Measurements from ENCODE around the gene MED31. TPM values are rescaled to one million over a fixed set of nuclear protein-coding genes. Genes with fewer than 3 reads are reported as not detected.

The MED31 gene
- total and polyA plus RNA-seq, 2 donors (not counting 3 experiments of a cell fraction or from before 2014, with no cell fraction given) = 13.7 to 29.4 TPM

DNA sequence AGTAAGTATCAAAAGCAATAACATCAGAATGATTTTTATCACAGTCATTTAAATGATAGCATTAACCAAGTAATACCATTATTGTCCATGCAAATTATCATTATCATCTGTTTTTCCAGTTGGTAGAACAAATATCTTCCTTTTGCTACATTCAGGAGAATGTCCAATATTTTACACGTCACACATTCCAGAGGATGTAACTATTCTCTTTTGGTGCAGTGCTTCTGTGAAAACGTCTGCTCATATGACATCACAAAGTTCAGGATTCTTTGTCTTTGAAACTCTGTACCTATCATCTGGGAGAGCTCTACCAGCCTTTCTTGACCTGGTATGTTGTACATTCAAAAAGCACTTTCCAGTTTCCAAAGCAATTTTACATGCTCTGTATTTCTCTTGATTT is 54.9 kb downstream of the MED31 start:
- CTCF ChIA-PET = interaction anchor here (5.6 kb wide), 1 partner anchor 124 kb away, joined by 39 read pairs; no protein-coding TSS in a partner anchor

More for the DNA sequence above, 54.9 kb downstream of the MED31 start:
- TF ChIP-seq, protein P1, sequence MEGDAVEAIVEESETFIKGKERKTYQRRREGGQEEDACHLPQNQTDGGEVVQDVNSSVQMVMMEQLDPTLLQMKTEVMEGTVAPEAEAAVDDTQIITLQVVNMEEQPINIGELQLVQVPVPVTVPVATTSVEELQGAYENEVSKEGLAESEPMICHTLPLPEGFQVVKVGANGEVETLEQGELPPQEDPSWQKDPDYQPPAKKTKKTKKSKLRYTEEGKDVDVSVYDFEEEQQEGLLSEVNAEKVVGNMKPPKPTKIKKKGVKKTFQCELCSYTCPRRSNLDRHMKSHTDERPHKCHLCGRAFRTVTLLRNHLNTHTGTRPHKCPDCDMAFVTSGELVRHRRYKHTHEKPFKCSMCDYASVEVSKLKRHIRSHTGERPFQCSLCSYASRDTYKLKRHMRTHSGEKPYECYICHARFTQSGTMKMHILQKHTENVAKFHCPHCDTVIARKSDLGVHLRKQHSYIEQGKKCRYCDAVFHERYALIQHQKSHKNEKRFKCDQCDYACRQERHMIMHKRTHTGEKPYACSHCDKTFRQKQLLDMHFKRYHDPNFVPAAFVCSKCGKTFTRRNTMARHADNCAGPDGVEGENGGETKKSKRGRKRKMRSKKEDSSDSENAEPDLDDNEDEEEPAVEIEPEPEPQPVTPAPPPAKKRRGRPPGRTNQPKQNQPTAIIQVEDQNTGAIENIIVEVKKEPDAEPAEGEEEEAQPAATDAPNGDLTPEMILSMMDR (IDR thresholded peaks at IDR 0.05; ENCODE audit: extremely low read depth in 1 of 2, insufficient read depth in 1 of 2, low read depth in 1 of 2, low read length in 2 of 2) = no peak
- TF ChIP-seq MYC (IDR thresholded peaks at IDR 0.05; ENCODE audit: low read depth, low read length) (no peak), EZH2 (IDR thresholded peaks at IDR 0.05; ENCODE audit: borderline replicate concordance, low read depth, low read length, severe bottlenecking) (no peak), JUN (IDR thresholded peaks at IDR 0.05; ENCODE audit: borderline replicate concordance, insufficient read depth, insufficient read length, low read depth) (no peak), POLR2AphosphoS5 (IDR thresholded peaks at IDR 0.05; ENCODE audit: insufficient read depth, low read depth, low read length) (no peak), POLR2A (IDR thresholded peaks at IDR 0.05; ENCODE audit: low read depth, low read length) (no peak), FOS (IDR thresholded peaks at IDR 0.05; ENCODE audit: borderline replicate concordance, insufficient read depth, low read length) (no peak), GATA2 (IDR thresholded peaks at IDR 0.05; ENCODE audit: insufficient read depth, insufficient read length, low read depth, low read length) (no peak)
- TF ChIP-seq, protein P2, sequence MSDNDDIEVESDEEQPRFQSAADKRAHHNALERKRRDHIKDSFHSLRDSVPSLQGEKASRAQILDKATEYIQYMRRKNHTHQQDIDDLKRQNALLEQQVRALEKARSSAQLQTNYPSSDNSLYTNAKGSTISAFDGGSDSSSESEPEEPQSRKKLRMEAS (IDR thresholded peaks at IDR 0.05; ENCODE audit: insufficient read depth, insufficient read length) = no peak
- dilution Hi-C loops (cut with MboI; ENCODE audit: extremely low pct_ligation_motif_present, low sequenced_read_pairs) = no loop called here
- POLR2A ChIA-PET = no interaction called here
- peaks cover 4 to 26% of the 10 kb centered on the region in 2 experiments for H3K36me3 ChIP-seq (ENCODE audit: control insufficient read depth in 2 of 2, extremely low read depth in 1 of 2, insufficient read depth in 2 of 2, low read length in 2 of 2)
- H3K9me3 ChIP-seq (replicated peaks; ENCODE audit: control insufficient read depth, insufficient read depth, low read length) = no peaks in the 10 kb centered on the region
- no peak overlapping the region for H3K27ac ChIP-seq (ENCODE audit: insufficient read depth, low read depth, low read length)
- DNase-seq (ENCODE audit: low read depth, low spot score) (no peak), FAIRE-seq (no peak)
- no peaks in the 10 kb centered on the region for H3K27me3 ChIP-seq (ENCODE audit: control insufficient read depth in 2 of 2, insufficient read depth in 2 of 2, low read length in 2 of 2)
- no TSS peak for BruUV-seq (replicated peaks)
- H3K9ac ChIP-seq (replicated peaks; ENCODE audit: extremely low read depth, insufficient read depth, low read length) = no peak overlapping the region
- H3K79me2 ChIP-seq (ENCODE audit: control insufficient read depth, insufficient read depth, low read length) = no peaks in the 10 kb centered on the region
- H3K4me2 ChIP-seq (ENCODE audit: insufficient read depth, low read length) = no peak overlapping the region
- H4K20me1 ChIP-seq (replicated peaks; ENCODE audit: control insufficient read depth, extremely low read depth, insufficient read depth, low read length) = no peaks in the 10 kb centered on the region
- no peak overlapping the region for H3K4me3 ChIP-seq (replicated peaks in 1 of 3; ENCODE audit: insufficient read depth in 1 of 3, low read depth in 1 of 3, low read length in 3 of 3)
- H3K4me1 ChIP-seq (ENCODE audit: control insufficient read depth, extremely low read depth, insufficient read depth, low read length) = no peaks in the 10 kb centered on the region
- intact Hi-C loops (cut with micrococcal nuclease) = no loop called here
- H3K9me1 ChIP-seq (replicated peaks; ENCODE audit: control insufficient read depth, extremely low read depth, insufficient read depth, low read length) = no peaks in the 10 kb centered on the region
- no peak overlapping the region for H2AFZ ChIP-seq (ENCODE audit: low read depth, low read length)

Measured in endothelial cell of umbilical vein (primary cell).